HEK293 (cell line): ENCODE measurements around the gene ATG101.

ENCODE experiments used
- CTCF ChIA-PET: fragments of 350-600 bp; formaldehyde crosslinking; extraction: SDS; loops from one replicate; lab custom pipeline; 2021; ENCODE audit warnings: antibody characterized with exemption; lab: Yijun Ruan, JAX
- POLR2A ChIA-PET: fragments of 300-600 bp; formaldehyde crosslinking; extraction: SDS; loops from one replicate; lab custom pipeline; 2020; ENCODE audit warnings: antibody characterized with exemption, inconsistent platforms; lab: Yijun Ruan, JAX
- H3K27ac ChIP-seq: fragments of 200-500 bp; sonication (Bioruptor generic); 2 replicates; pipeline ENCODE4 v1.5.1; 2014; ENCODE audit warnings: low read depth, low read length, control low read depth, inconsistent platforms; ENCODE audit errors: extremely low read depth
- H3K36me3 ChIP-seq, 2 experiments: fragments of 200-500 bp in 1 of 2; sonication (Bioruptor generic) in 1 of 2; 1 replicate in 1 of 2; 2 replicates in 1 of 2; pipeline ENCODE4 v1.5.1; 2014 to 2017; ENCODE audit warnings: inconsistent platforms in 2 of 2, low read length in 2 of 2; ENCODE audit not compliant: control insufficient read depth in 2 of 2, insufficient read depth in 1 of 2
- H3K4me1 ChIP-seq: fragments of 200-500 bp; sonication (Bioruptor generic); 2 replicates; pipeline ENCODE4 v1.5.1; 2014; ENCODE audit warnings: mild to moderate bottlenecking, low read length, inconsistent platforms; ENCODE audit not compliant: control insufficient read depth, insufficient read depth
- H3K4me3 ChIP-seq: 2 replicates; pipeline ENCODE4 v1.5.1; 2011; ENCODE audit warnings: low read depth, mild to moderate bottlenecking, control low read depth, low read length, moderate library complexity
- H3K9me3 ChIP-seq: fragments of 200-500 bp; sonication (Bioruptor generic); 2 replicates; pipeline ENCODE4 v1.5.1; 2014; ENCODE audit warnings: low read depth, low read length, inconsistent platforms; ENCODE audit not compliant: control insufficient read depth, insufficient read depth
- KLF1 ChIP-seq: fragments of 450-650 bp; formaldehyde crosslinking; IDR thresholded peaks from 2 replicates; pipeline ENCODE4 v1.5.1; 2016; ENCODE audit warnings: missing biosample characterization, missing genetic modification characterization
- KLF16 ChIP-seq: fragments of 450-650 bp; formaldehyde crosslinking; IDR thresholded peaks from 2 replicates; pipeline ENCODE4 v1.5.1; 2017; ENCODE audit warnings: missing biosample characterization, missing genetic modification characterization
- KLF8 ChIP-seq: fragments of 450-650 bp; formaldehyde crosslinking; IDR thresholded peaks from 2 replicates; pipeline ENCODE4 v1.5.1; 2016; ENCODE audit warnings: missing biosample characterization, missing genetic modification characterization
- TRIM28 ChIP-seq: IDR thresholded peaks from 2 replicates; pipeline ENCODE4 v1.6.1; 2011; ENCODE audit warnings: low read length, control low read depth, borderline replicate concordance
- ZBTB6 ChIP-seq: fragments of 450-650 bp; formaldehyde crosslinking; IDR thresholded peaks from 2 replicates; pipeline ENCODE4 v1.5.1; 2017; ENCODE audit warnings: missing biosample characterization, missing genetic modification characterization
- ZFP37 ChIP-seq: fragments of 450-650 bp; formaldehyde crosslinking; IDR thresholded peaks from 2 replicates; pipeline ENCODE4 v1.5.1; 2016; ENCODE audit warnings: missing biosample characterization, missing genetic modification characterization
- ZNF10 ChIP-seq: fragments of 450-650 bp; formaldehyde crosslinking; IDR thresholded peaks from 2 replicates; pipeline ENCODE4 v1.5.1; 2017; ENCODE audit warnings: missing biosample characterization, missing genetic modification characterization
- ZNF18 ChIP-seq: fragments of 450-650 bp; formaldehyde crosslinking; IDR thresholded peaks from 2 replicates; pipeline ENCODE4 v1.5.1; 2016; ENCODE audit warnings: missing biosample characterization, missing genetic modification characterization
- ZNF19 ChIP-seq: fragments of 450-650 bp; formaldehyde crosslinking; IDR thresholded peaks from 2 replicates; pipeline ENCODE4; 2016; ENCODE audit warnings: missing biosample characterization, missing genetic modification characterization, low read depth
- ZNF239 ChIP-seq: fragments of 450-650 bp; formaldehyde crosslinking; IDR thresholded peaks from 2 replicates; pipeline ENCODE4 v1.5.1; 2016; ENCODE audit warnings: missing biosample characterization, missing genetic modification characterization
- ZNF510 ChIP-seq: fragments of 450-650 bp; formaldehyde crosslinking; IDR thresholded peaks from 2 replicates; pipeline ENCODE4 v1.5.1; 2018; ENCODE audit warnings: mild to moderate bottlenecking, missing genetic modification characterization, missing biosample characterization; ENCODE audit not compliant: insufficient replicate concordance
- ZNF623 ChIP-seq: fragments of 450-650 bp; formaldehyde crosslinking; IDR thresholded peaks from 2 replicates; pipeline ENCODE4 v1.5.1; 2016; ENCODE audit warnings: missing biosample characterization, missing genetic modification characterization
- ZNF626 ChIP-seq: fragments of 450-650 bp; sonication (Bioruptor Pico); formaldehyde crosslinking; IDR thresholded peaks from 2 replicates; pipeline ENCODE4 v1.5.1; 2018; ENCODE audit warnings: missing biosample characterization, missing genetic modification characterization, inconsistent platforms
- ZNF639 ChIP-seq: fragments of 450-650 bp; formaldehyde crosslinking; IDR thresholded peaks from 2 replicates; pipeline ENCODE4 v1.5.1; 2016; ENCODE audit warnings: missing biosample characterization, missing genetic modification characterization
- ZNF658 ChIP-seq: fragments of 450-650 bp; formaldehyde crosslinking; IDR thresholded peaks from 2 replicates; pipeline ENCODE4; 2016; ENCODE audit warnings: missing biosample characterization, missing genetic modification characterization
- ZNF692 ChIP-seq: fragments of 450-650 bp; formaldehyde crosslinking; IDR thresholded peaks from 2 replicates; pipeline ENCODE4 v1.5.1; 2016; ENCODE audit warnings: missing biosample characterization, missing genetic modification characterization
- ZSCAN4 ChIP-seq: fragments of 450-650 bp; formaldehyde crosslinking; IDR thresholded peaks from 2 replicates; pipeline ENCODE4 v1.5.1; 2017; ENCODE audit warnings: missing biosample characterization, missing genetic modification characterization

Gene ATG101

GRCh38 chr12:52059582-52060497 lies 9.9 kb upstream of the ATG101 start (continued):
- TF ChIP-seq ZNF19 (tag by site-specific recombination) = no peak
- TF ChIP-seq ZNF692 (tag by site-specific recombination) = no peak
- no peak for TF ChIP-seq ZFP37 (tag by site-specific recombination)
- no peak for TF ChIP-seq TRIM28
- TF ChIP-seq ZNF639 (tag by site-specific recombination) = no peak
- TF ChIP-seq ZNF623 = no peak
- TF ChIP-seq ZNF658 (tag by site-specific recombination) = no peak
- no peak for TF ChIP-seq ZBTB6 (tag by site-specific recombination)
- TF ChIP-seq KLF16 (tag by site-specific recombination) = no peak
- TF ChIP-seq ZNF18 = no peak
- TF ChIP-seq, all 188 proteins: peak for 4

GRCh38 chr12:52060498-52061177 lies 9.1 kb upstream of the ATG101 start:
- POLR2A ChIA-PET = no interaction called here
- TF ChIP-seq ZNF10 (tag by site-specific recombination) = no peak
- Histone ChIP-seq H3K9me3 (no peaks in the 10 kb centered on the region), H3K27ac (no peak overlapping the region), H3K4me1 (no peaks in the 10 kb centered on the region), H3K4me3 (no peak overlapping the region), H3K36me3 (peaks cover 0 to 28% of the 10 kb centered on the region in 2 experiments; a peak in 1 of 3 replicates)
- CTCF ChIA-PET = interaction anchor here (0.7 to 34.8 kb wide), 4 partner anchors 10 to 267 kb away, joined by 3 to 794 read pairs (median 6); no protein-coding TSS in a partner anchor

GRCh38 chr12:52061470-52062166 lies 8.2 kb upstream of the ATG101 start:
- ChIA-PET POLR2A (no interaction called here), CTCF (interaction anchor here (0.7 to 34.8 kb wide), 4 partner anchors 9 to 266 kb away, joined by 3 to 794 read pairs (median 4); no protein-coding TSS in a partner anchor)
- Histone ChIP-seq H3K27ac (no peak overlapping the region), H3K4me1 (no peaks in the 10 kb centered on the region), H3K9me3 (no peaks in the 10 kb centered on the region), H3K4me3 (no peak overlapping the region), H3K36me3 (peaks cover 0 to 21% of the 10 kb centered on the region in 2 experiments; a peak in 1 of 3 replicates)
- TF ChIP-seq ZNF626 (tag by site-specific recombination) (no peak), ZNF239 (tag by site-specific recombination) (no peak), ZSCAN4 (no peak), ZNF510 (tag by site-specific recombination) (no peak), KLF8 (tag by site-specific recombination) (peak; percentile 45; the same call in 1 of the 2 replicates), KLF1 (tag by site-specific recombination) (peak; percentile 73)
